Measurements from ENCODE around the gene DAGLA. TPM values are rescaled to one million over a fixed set of nuclear protein-coding genes. Genes with fewer than 3 reads are reported as not detected.
"Not testable (repeated sequence)": the region's sequence is repeated elsewhere in the genome, so short reads cannot be mapped to it uniquely, and the experiment has no call there.

Gene DAGLA
- total RNA-seq, 1 donor from 2014 or later, result 6.0 TPM

DNA sequence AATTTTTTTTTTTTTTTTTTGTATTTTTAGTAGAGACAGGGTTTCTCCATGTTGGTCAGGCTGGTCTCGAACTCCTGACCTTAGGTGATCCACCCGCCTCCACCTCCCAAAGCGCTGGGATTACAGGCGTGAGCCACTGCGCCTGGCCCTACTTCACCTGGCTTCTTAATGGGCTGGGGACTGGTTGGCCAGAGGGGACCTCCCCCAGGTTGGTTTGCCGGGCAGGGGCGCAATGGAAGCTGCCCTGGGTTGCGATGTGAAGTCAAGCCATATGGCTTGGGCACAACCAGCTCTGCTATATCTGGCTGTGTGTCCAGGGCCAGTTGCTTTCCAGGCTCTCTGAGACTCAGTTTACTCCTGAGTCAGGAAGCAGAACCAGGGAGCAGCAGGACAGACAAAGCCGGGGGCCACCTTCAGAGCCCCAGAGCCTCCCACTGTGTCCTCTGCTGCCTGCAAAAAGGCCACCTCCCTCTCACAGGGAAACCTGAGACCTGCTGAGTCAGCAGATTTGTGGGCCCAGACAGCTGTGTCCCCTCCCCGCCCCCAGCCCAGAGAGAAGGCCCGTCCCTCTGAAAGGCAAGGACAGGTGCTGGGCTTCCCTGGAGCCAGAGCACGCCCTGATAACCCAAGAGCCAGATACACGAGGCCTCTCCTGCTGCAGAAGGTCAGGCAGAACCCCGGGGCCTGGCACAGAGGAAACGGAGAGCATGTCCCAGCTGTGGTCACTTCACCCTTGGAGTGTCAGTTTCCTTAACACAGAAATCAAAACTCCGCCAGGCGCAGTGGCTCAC, 29.2 kb upstream of the DAGLA start:
- no peaks in the 10 kb centered on the region for H3K27me3 ChIP-seq
- TF ChIP-seq, protein P1, sequence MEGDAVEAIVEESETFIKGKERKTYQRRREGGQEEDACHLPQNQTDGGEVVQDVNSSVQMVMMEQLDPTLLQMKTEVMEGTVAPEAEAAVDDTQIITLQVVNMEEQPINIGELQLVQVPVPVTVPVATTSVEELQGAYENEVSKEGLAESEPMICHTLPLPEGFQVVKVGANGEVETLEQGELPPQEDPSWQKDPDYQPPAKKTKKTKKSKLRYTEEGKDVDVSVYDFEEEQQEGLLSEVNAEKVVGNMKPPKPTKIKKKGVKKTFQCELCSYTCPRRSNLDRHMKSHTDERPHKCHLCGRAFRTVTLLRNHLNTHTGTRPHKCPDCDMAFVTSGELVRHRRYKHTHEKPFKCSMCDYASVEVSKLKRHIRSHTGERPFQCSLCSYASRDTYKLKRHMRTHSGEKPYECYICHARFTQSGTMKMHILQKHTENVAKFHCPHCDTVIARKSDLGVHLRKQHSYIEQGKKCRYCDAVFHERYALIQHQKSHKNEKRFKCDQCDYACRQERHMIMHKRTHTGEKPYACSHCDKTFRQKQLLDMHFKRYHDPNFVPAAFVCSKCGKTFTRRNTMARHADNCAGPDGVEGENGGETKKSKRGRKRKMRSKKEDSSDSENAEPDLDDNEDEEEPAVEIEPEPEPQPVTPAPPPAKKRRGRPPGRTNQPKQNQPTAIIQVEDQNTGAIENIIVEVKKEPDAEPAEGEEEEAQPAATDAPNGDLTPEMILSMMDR (IDR thresholded peaks at IDR 0.05), result no peak
- H3K9me3 ChIP-seq, result no peaks in the 10 kb centered on the region
- H3K27ac ChIP-seq, result no peak overlapping the region
- ATAC-seq (peak; percentile 7), DNase-seq (no peak)
- H3K36me3 ChIP-seq, result no peaks in the 10 kb centered on the region
- no peak overlapping the region for H3K4me3 ChIP-seq
- intact Hi-C loops (cut with DNase I), result no loop called here
- H3K4me1 ChIP-seq, result peaks cover 3% of the 10 kb centered on the region

DNA sequence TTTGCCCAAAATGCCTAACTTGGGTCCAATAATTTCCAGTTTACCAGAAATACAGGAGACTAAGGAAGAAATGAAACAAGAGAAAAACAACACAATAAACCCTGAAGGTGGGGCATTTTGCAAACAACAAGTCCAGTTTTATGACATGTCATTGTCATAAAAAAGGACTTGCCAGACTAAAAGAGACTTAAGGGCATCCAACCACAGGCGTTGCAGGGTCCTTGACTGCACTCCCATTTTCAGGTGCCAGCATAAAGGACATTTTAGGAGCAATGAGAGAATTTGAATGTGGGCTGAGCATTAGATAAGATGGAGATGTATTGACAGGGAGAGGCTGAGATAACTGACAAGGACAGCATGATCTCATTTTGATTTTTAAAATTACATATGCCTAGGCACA, 28.1 kb upstream of the DAGLA start:
- intact Hi-C loops (cut with DNase I), result no loop called here
- H3K27me3 ChIP-seq, result no peaks in the 10 kb centered on the region
- ATAC-seq, result no peak

DNA sequence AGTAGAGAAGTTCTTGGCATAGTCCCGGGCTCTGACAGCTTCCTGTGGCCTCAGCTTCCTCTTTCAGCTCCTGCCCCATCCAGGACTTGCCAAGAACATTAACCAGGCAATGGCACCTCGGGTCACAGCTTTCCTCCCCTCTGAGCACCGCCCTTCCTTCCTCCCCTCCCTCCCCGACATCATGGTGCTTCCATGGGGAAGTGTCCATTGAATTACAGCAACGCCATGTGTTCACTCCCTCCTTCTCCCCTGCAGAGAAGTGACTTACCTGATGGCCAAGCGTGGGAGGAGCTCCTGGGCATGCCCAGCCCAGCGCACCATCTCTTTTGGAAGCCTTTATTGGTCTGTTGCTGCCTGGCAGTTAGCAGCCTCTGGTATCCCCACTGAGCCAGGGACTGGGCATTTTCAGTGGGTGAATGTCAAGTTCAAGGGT, 25.8 kb upstream of the DAGLA start:
- no peaks in the 10 kb centered on the region for H3K36me3 ChIP-seq
- H3K9me3 ChIP-seq, result no peaks in the 10 kb centered on the region
- no peak overlapping the region for H3K27ac ChIP-seq
- no peak for DNase-seq
- intact Hi-C loops (cut with DNase I), result no loop called here
- TF ChIP-seq, protein P1 (IDR thresholded peaks at IDR 0.05), result no peak
- no peak overlapping the region for H3K4me3 ChIP-seq
- ATAC-seq, result peak; percentile 82
- H3K4me1 ChIP-seq, result peaks cover 3% of the 10 kb centered on the region
- no peaks in the 10 kb centered on the region for H3K27me3 ChIP-seq

More for the DNA sequence above, 28.1 kb upstream of the DAGLA start:
- DNase-seq, result no peak
- H3K9me3 ChIP-seq, result no peaks in the 10 kb centered on the region
- H3K4me3 ChIP-seq, result no peak overlapping the region
- peaks cover 3% of the 10 kb centered on the region for H3K4me1 ChIP-seq
- H3K36me3 ChIP-seq, result no peaks in the 10 kb centered on the region
- TF ChIP-seq, protein P1 (IDR thresholded peaks at IDR 0.05), result no peak
- H3K27ac ChIP-seq, result no peak overlapping the region

DNA sequence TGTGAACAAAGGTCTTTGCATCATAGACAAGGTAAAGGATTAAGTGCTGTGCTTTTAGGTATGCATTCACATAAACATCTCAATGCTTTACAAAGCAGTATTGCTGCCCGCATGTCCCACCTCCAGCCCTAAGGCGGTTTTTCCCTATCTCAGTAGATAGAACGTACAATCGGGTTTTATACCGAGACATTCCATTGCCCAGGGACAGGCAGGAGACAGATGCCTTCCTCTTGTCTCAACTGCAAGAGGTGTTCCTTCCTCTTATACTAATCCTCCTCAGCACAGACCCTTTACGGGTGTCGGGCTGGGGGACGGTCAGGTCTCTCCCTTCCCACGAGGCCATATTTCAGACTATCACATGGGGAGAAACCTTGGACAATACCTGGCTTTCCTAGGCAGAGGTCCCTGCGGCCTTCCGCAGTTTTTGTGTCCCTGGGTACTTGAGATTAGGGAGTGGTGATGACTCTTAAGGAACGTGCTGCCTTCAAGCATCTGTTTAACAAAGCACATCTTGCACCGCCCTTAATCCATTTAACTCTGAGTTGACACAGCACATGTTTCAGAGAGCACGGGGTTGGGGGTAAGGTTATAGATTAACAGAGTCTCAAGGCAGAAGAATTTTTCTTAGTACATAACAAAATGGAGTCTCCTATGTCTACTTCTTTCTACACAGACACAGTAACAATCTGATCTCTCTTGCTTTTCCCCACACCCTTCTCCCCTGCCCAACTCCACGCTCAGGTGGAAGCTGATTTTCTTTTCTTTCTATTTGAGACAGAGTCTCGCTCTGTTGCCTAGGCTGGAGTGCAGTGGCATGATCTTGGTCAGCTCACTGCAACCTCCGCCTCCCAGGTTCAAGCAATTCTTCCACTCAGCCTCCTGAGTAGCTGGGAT, 24.7 kb upstream of the DAGLA start:
- H3K27ac ChIP-seq; H3K4me3 ChIP-seq; H3K4me1 ChIP-seq; H3K9me3 ChIP-seq; H3K36me3 ChIP-seq; intact Hi-C loops (cut with DNase I); ATAC-seq; H3K27me3 ChIP-seq; DNase-seq: not testable (repeated sequence)

DNA sequence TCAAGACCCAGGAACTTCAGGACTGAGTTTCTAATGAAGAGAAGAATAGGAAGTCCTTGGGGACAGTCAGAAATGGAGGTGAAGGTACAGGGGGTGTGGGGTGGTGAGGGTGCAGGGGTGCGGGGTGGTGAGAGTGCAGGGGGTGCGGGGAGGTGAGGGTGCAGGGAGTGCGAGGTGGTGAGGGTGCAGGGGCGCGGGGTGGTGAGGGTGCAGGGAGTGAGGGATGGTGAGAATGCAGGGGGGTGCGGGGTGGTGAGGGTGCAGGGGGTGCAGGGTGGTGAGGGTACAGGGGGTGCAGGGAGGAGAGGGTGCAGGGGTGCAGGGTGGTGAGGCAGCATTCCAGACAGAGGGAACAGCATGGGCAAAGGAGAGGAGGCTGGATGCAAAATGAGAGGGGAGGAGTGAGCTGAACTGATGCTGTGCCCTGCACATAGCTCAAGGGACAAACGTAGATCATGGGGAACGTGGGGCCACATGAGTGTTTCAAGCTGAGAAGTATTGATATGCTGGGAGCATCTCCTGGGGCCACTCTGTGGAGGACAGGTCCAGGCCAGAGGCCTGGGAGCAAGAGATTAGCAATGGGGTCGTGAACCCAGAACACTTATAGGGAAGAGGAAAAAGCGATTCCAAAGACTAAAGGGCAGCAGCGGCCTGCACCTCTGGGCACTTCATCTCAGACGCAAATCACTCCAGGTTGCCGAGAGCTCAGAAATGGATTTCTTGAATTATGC, 23.7 kb upstream of the DAGLA start:
- peaks cover 3% of the 10 kb centered on the region for H3K4me1 ChIP-seq
- H3K4me3 ChIP-seq, result no peak overlapping the region
- DNase-seq (no peak), ATAC-seq (peak; percentile 45)
- no peak overlapping the region for H3K27ac ChIP-seq
- no peaks in the 10 kb centered on the region for H3K9me3 ChIP-seq
- TF ChIP-seq, protein P1 (IDR thresholded peaks at IDR 0.05), result no peak
- H3K36me3 ChIP-seq, result no peaks in the 10 kb centered on the region
- H3K27me3 ChIP-seq, result no peaks in the 10 kb centered on the region
- intact Hi-C loops (cut with DNase I), result no loop called here

Measured in upper lobe of right lung (tissue), 1 donor.